WTC11 (cell line): Measurements from ENCODE around the gene ZFP90.
"Not testable (repeated sequence)": the region's sequence is repeated elsewhere in the genome, so short reads cannot be mapped to it uniquely, and the experiment has no call there.

Experiments used
- JUN ChIP-seq: sonication (generic); formaldehyde crosslinking; IDR thresholded peaks from 2 replicates; pipeline ENCODE4 v1.8.0; 2023; ENCODE audit warnings: mild to moderate bottlenecking, missing genetic modification reagents
- NFE2L1 ChIP-seq: sonication (generic); formaldehyde crosslinking; IDR thresholded peaks from 2 replicates; pipeline ENCODE4 v1.8.1; 2023; ENCODE audit warnings: missing genetic modification reagents
- NR1H2 ChIP-seq: sonication (generic); formaldehyde crosslinking; IDR thresholded peaks from 2 replicates; pipeline ENCODE4 v1.9.0; 2021; ENCODE audit warnings: mild to moderate bottlenecking, moderate library complexity, missing genetic modification reagents
- ZNF263 ChIP-seq: sonication (generic); formaldehyde crosslinking; IDR thresholded peaks from 2 replicates; pipeline ENCODE4 v1.8.1; 2022; ENCODE audit warnings: low read depth, mild to moderate bottlenecking, moderate library complexity, missing genetic modification reagents
- ZNF396 ChIP-seq: fragments of 250-450 bp; sonication (Bioruptor Pico); IDR thresholded peaks from 2 replicates; pipeline ENCODE4 v1.8.0; 2021; ENCODE audit warnings: mild to moderate bottlenecking, moderate library complexity, borderline replicate concordance
- TF ChIP-seq, protein P1 (sequence below): fragments of 200-600 bp; IDR thresholded peaks from 2 replicates; pipeline ENCODE4 v1.8.0; 2022; ENCODE audit warnings: antibody characterized with exemption
- TF ChIP-seq, protein P2 (sequence below): sonication (generic); formaldehyde crosslinking; conservative IDR thresholded peaks from 2 replicates; pipeline ENCODE4 v1.8.1; 2022; ENCODE audit warnings: mild to moderate bottlenecking, missing genetic modification reagents
- TF ChIP-seq, protein P3 (sequence below): sonication (generic); formaldehyde crosslinking; IDR thresholded peaks from 2 replicates; pipeline ENCODE4 v1.8.1; 2023; ENCODE audit warnings: mild to moderate bottlenecking, missing genetic modification reagents
- TF ChIP-seq, protein P4 (sequence below): sonication (generic); formaldehyde crosslinking; IDR thresholded peaks from 2 replicates; pipeline ENCODE4 v1.8.1; 2023; ENCODE audit warnings: mild to moderate bottlenecking, missing genetic modification reagents, moderate library complexity
- TF ChIP-seq, protein P5 (sequence below): fragments of 250-450 bp; sonication (Bioruptor Pico); IDR thresholded peaks from 2 replicates; pipeline ENCODE4 v2.1.2; 2022; ENCODE audit warnings: mild to moderate bottlenecking, moderate library complexity

DNA sequence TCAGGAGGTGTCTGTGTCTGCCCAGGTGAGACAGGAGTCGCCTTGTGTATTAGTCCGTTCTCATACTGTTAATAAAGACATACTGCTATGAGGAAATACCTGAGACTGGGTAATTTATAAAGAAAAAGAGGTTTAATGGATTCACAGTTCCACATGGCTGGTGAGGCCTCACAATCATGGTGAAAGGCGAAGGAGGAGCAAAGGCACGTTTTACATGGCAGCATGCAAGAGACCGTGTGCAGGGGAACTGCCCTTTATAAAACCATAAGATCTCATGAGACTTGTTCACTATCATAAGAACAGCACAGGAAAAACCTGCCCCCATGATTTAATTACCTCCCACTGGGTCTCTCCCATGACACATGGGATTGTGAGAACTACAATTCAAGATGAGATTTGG, 44.8 kb upstream of the ZFP90 start:
- TF ChIP-seq, protein P1, sequence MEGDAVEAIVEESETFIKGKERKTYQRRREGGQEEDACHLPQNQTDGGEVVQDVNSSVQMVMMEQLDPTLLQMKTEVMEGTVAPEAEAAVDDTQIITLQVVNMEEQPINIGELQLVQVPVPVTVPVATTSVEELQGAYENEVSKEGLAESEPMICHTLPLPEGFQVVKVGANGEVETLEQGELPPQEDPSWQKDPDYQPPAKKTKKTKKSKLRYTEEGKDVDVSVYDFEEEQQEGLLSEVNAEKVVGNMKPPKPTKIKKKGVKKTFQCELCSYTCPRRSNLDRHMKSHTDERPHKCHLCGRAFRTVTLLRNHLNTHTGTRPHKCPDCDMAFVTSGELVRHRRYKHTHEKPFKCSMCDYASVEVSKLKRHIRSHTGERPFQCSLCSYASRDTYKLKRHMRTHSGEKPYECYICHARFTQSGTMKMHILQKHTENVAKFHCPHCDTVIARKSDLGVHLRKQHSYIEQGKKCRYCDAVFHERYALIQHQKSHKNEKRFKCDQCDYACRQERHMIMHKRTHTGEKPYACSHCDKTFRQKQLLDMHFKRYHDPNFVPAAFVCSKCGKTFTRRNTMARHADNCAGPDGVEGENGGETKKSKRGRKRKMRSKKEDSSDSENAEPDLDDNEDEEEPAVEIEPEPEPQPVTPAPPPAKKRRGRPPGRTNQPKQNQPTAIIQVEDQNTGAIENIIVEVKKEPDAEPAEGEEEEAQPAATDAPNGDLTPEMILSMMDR = not testable (repeated sequence)
- TF ChIP-seq, protein P2, sequence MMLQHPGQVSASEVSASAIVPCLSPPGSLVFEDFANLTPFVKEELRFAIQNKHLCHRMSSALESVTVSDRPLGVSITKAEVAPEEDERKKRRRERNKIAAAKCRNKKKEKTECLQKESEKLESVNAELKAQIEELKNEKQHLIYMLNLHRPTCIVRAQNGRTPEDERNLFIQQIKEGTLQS (CRISPR knock-in tag) = not testable (repeated sequence)
- not testable (repeated sequence) for TF ChIP-seq ZNF263; JUN; ZNF396 (CRISPR knock-in tag); NFE2L1; NR1H2 (CRISPR knock-in tag)
- TF ChIP-seq, protein P3, sequence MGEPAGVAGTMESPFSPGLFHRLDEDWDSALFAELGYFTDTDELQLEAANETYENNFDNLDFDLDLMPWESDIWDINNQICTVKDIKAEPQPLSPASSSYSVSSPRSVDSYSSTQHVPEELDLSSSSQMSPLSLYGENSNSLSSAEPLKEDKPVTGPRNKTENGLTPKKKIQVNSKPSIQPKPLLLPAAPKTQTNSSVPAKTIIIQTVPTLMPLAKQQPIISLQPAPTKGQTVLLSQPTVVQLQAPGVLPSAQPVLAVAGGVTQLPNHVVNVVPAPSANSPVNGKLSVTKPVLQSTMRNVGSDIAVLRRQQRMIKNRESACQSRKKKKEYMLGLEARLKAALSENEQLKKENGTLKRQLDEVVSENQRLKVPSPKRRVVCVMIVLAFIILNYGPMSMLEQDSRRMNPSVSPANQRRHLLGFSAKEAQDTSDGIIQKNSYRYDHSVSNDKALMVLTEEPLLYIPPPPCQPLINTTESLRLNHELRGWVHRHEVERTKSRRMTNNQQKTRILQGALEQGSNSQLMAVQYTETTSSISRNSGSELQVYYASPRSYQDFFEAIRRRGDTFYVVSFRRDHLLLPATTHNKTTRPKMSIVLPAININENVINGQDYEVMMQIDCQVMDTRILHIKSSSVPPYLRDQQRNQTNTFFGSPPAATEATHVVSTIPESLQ (CRISPR knock-in tag) = not testable (repeated sequence)
- TF ChIP-seq, protein P4, sequence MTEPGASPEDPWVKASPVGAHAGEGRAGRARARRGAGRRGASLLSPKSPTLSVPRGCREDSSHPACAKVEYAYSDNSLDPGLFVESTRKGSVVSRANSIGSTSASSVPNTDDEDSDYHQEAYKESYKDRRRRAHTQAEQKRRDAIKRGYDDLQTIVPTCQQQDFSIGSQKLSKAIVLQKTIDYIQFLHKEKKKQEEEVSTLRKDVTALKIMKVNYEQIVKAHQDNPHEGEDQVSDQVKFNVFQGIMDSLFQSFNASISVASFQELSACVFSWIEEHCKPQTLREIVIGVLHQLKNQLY (CRISPR knock-in tag) = not testable (repeated sequence)
- TF ChIP-seq, protein P5, sequence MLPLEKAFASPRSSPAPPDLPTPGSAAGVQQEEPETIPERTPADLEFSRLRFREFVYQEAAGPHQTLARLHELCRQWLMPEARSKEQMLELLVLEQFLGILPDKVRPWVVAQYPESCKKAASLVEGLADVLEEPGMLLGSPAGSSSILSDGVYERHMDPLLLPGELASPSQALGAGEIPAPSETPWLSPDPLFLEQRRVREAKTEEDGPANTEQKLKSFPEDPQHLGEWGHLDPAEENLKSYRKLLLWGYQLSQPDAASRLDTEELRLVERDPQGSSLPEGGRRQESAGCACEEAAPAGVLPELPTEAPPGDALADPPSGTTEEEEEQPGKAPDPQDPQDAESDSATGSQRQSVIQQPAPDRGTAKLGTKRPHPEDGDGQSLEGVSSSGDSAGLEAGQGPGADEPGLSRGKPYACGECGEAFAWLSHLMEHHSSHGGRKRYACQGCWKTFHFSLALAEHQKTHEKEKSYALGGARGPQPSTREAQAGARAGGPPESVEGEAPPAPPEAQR = not testable (repeated sequence)
